ENCODE measurements around the gene NT5E.

- TF ChIP-seq EZH2 (IDR thresholded peaks at IDR 0.05) (no peak), EZH2phosphoT487 (IDR thresholded peaks at IDR 0.05) (no peak)
Observed at GRCh38 chr6:85479208-85479607, 29.3 kb downstream of the NT5E start.
